ELF-1 (cell line): ENCODE measurements around the gene TNKS2.
"Not testable (repeated sequence)": the region's sequence is repeated elsewhere in the genome, so short reads cannot be mapped to it uniquely, and the experiment has no call there.

ENCODE experiments used
- DNase-seq: peaks from one replicate; pipeline ENCODE4 v3.0.0-alpha.2; 2016; ENCODE audit warnings: low read depth, low spot score

The TNKS2 gene

DNA sequence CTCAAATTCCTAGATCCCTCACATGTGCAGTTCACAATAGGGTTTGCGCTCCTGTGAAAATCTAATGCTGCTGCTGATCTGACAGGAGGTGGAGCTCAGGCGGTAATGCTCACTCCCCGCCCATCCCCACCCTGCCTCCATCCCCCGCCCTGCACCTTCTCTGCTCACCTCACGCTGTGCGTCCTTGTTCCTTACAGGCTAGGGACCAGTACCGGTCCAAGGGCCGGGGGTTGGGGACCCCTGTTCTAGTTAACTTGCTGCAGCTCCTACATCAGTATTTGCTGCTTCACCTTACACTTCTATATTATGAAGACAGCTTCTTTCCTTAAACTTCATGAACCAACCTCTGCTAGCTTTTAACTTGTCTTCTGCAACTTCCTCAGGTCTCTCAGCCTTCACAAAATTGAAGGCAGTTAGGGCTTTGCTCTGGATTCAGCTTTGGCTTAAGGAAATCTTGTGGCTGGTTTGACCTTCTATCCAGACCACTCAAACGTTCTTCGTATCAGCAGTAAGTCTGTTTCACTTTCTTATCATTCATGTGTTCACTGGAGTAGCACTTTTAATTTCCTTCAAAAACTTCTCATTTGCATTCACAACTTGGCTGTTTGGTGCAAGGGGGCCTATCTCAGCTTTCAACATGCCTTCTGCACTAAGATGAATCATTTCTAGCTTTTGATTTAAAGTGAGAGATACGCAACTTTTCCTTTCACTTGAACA is 1.7 kb upstream of the TNKS2 start:
- DNase-seq: peak; percentile 25

DNA sequence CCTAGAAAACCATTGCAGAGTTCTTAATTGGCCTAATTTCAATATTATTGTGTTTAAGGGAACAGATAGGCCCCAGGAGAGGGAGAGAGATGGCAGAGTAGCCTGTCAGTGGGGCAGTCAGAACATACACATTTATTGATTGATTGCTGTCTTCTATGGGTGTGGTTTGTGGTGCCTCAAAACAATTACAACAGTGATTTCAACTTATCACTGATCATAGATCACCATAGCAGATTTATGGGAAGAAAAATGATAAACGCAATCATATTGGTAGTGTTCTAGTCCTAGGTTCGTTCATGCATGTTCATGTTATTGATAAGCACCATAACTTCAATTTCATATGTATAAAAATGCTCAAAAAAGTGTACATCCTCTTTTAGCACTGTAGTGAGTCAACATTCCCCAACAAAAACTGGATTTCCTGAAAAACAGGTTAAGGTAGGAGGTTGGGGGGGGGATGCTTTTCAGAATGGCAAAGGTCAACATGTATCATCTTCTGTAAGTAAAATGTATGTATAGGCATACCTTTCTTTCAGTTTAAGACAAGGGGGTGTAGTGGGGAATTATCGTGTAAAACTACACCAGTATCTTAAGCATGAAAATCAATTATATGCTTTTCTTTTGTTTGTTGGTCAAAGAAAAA is 1.1 kb upstream of the TNKS2 start:
- no peak for DNase-seq

DNA sequence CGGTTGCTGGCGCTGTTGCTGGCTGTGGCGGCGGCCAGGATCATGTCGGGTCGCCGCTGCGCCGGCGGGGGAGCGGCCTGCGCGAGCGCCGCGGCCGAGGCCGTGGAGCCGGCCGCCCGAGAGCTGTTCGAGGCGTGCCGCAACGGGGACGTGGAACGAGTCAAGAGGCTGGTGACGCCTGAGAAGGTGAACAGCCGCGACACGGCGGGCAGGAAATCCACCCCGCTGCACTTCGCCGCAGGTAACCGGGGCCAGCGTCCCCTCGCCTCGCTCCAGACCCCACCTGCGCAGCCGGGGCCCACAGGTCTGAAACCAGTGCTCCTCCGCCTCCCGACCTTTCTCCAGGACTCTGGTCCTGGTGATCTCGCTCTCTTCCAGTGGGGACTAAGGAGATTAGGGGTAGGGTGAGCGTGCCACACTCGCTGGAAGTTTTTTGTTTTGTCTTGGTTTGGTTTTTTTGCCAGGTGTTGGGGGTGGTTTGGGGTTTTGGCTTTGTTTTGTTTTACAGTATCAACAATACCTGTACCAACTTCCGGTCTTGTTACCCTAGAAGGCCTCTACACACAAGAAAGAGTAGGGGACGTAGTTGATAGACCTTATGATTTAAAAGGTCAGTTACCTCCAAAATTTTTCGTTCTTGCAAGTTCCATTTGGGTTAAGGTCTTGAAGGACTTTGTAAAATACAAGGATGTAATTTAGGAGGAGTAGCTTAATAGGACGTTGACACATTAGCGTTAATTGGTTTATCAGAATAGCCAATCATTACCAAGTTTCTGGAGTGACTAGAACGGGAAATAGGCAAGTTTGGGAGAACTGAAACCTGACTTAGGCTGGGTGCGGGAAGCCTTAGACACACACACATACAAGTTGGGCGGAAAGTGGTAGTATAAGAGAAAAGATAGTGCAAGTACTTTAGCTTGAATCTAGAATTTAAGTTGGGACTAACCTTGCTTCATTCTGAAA is 704 bp downstream of the TNKS2 start:
- DNase-seq: peak; percentile 74

DNA sequence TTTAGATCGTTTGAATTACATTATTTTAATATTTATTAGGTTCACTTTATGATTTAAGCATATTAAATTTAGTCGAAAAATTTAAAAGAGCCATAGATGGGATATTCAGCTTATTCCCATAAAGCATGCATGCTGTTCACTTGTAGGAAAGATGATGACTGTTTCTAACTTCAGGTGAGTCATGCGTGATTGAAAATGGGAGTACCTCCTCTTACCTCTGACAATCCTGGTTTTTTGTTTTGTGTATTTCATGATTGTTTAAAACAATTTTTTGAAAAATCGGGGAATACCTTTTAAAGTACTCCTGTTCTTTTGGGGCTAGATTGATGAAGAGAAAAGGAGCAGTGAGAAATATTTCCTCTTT is 1.4 kb downstream of the TNKS2 start:
- DNase-seq: no peak

DNA sequence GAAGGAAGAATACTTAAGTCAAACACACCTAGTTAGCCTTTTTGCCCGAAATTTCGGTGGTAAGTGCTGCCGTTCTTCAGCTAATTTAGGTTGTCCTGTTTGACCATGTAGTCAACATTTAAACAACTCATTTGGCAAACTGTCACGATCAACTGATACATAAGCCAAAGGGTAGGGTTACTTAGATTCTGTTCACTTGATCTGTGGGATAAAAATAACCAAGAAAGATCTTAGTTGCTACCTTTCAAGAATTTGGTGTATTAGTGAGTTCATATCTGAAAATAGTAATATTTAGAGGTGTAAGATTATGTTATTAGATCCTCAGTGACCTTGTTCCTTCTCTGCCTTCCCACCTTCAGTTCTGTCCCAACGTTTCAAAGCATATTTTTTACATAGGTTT is 2.0 kb downstream of the TNKS2 start:
- no peak for DNase-seq

DNA sequence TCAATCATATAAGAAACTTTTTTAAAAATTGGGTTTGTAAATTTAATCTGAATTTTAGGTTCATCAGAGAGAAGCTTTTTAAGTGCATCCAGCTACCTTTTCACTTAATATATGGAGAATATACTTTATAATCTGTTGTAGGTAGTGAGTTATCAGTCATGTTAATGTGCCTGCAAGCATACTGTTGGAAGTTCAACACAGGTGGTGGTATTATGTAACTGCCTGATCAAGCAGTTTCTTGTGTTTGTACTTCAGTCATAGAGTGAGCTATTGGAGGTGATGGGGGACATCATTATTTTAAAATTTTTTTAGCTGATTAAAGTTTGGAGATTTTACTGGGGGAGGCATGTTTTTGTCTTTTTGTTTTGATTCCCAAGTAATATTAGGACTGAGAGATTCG is 2.5 kb downstream of the TNKS2 start:
- DNase-seq: no peak

DNA sequence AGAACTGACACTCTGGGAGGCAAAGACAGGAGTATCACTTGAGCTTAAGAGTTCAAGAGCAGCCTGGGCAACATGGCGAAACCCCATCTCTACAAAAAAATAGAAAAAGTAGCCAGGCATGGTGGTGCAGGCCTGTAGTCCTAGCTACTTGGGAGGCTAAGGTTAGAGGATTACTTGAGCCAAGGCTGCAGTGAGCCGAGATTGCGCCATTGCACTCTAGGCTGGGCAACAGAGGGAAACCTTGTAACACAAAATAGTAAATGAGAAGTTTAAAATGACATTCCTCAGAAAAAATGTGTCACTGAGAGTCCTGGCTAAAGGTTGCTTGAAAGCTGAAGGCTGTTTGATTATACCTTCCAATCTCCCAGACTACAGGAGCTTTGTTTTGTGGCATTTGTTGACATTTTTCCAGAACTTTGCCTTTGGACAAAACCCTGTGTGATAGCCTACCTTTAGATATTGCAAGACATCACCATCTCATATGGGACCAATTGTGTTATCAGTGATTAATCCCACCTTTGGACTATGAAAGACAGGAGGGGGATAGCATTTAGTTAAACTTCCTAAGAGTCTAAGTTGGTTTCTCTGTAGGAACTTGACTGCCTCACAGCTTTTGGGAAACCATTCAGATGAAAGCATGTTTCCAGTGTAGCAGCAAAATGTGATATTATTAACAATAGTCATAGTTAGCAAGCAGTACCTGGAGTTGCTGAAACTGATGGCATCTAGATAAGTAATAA is 5.3 kb downstream of the TNKS2 start:
- no peak for DNase-seq

DNA sequence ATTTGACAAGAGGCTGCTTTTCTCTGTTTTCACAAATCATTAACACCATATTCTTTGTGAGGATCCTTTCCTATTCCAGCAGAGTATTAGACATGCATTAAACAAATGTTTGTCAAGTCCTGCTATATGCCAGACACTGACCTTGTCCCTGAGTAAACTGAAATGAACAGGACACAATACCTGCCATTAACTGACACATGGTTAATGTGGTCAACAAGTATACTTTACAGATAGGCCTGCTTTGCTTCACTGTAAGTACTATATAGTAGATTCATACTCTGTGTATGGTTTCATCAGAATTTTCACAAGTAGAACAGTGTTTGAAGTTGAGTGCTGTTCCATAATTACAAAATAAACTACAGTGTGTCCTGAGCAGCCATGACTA is 5.9 kb downstream of the TNKS2 start:
- no peak for DNase-seq

DNA sequence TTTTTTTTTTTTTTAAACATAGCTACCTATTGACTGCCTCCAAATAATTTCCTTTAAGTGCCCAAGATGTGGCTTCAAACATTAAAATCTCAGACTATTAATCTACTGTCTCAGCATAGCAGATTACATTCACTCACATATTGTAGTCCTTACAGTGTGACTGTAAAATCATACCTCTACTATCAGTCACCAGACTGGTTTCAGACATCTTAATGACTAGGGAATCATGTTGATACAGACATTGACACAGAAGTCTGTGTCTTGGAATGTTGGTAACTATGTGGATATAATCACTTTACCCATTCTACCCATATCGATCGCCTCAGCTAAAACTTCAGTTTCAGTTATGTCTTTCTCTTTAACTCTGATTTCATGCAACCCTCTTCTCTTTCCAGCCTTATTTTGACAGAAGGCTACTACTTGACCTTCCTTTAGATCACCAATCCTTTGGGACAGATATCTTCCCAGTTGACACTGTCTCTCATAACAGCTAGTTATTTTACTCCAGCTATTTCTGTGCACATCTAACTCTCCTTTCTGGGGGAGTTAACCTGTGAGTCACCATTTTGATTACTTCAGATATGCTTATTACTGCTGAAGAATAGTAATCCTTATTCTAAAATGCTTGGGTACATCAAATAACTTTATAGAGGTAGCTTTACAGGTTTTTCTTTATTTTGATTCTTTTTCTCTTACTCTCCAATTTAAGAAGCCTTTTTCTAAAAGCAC is 7.0 kb downstream of the TNKS2 start:
- DNase-seq: no peak

DNA sequence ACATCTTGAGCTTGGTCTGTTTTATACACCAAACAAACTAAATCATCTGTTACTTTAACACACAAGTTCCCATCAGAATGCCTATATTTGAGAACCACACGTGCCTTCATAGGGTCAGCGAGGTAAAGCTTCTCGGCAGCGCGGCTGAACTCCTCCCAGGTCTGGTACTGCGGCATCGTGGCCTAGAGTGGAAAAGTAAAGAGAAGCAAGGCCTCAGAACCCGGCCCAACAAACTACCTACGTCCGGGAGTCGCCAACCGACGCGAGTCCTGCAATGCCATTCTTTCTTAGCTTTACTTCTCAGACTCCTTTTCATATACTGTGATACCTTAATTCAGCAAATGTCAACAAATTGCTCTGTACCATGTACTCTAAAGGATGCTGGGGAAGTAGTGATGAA is 9.0 kb downstream of the TNKS2 start:
- not testable (repeated sequence) for DNase-seq

DNA sequence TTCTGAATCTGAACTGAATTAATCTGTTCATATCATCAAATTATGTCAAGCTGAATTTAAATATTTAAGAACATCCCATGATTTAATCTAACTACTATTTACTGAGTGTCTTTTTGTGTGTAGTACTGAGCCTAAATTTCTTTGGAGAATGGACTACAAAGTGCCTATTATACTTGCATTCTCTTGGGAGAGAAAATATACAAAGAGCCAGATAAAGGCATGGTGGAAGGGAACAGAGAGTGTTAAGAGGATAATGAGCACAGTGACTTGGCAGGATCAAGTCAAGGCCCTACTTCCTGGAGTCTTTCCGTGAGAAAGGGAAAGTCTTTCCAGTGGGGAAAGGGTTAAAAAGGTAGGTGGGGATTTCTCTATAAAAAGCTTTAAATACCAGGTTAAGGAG is 15.0 kb downstream of the TNKS2 start:
- no peak for DNase-seq

DNA sequence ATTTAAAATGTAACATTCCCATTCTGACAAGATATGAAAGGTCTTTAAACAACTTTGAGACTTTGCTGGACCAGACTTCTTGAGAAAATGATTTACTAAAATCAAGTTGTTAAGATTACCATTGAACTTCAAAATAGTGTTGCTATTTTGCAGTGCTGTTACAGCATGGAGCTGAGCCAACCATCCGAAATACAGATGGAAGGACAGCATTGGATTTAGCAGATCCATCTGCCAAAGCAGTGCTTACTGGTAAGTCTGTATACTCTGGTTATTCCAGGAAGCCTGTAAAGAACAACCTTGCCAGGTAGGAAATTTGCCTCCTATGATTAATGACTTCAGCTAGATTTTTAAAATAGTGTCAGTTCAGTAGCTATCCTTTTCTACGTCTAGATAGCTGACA is 18.8 kb downstream of the TNKS2 start:
- no peak for DNase-seq

DNA sequence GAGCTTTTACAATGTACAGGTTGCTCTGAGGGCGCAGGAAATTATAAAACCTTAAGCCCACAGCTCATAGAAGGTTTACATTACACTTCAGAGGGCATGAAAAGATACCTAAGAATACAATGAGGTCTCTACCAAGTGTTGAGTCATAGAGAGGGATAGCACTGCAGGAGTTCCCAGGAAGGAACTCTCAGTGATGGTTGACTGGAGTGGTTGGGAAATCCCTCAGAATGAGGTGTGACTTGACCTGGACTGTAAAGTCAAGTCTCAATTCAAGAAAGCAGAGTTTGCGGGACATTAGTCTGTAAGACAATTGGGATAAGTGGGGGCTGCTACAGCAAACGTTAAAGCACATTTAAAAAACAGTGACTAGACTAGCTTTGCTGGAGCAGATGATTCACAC is 21.9 kb downstream of the TNKS2 start:
- DNase-seq: no peak

DNA sequence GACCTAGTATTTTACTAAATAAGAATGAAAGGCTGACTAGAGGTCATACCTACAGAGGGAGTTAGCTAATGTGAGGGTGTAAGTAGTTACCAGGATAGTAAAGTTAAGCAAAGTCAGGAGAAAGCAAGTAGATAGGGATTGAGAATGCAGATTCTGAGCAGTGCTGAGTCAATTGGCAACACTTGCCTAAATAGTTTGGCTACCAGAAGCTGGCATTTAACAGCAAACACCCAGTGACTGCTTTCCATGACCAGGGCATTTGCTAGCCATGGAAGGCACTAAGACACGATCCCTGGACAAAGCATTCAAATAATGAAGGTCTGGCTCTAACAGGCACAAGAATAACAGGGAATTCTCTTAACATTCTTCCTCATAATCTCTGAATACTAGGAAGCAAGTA is 25.9 kb downstream of the TNKS2 start:
- DNase-seq: no peak

DNA sequence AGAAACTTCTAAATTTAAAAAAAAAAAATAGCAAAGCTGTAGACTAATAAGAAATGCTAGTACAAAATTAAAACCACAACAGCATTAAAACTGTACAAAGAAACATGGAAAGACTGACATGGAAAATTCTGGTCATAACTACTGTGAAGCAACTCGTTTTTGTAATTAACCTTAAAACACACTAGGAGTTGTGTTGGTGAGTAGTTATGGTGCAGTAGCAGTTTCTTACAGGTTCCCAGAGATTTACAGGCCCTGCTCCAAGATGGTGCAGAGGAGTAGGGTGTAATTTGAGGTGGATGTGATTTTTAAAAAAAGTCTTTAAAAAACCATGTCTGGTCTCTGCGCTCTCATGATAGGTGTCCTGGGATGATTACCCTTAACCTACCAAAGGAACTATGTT is 31.0 kb downstream of the TNKS2 start:
- no peak for DNase-seq

DNA sequence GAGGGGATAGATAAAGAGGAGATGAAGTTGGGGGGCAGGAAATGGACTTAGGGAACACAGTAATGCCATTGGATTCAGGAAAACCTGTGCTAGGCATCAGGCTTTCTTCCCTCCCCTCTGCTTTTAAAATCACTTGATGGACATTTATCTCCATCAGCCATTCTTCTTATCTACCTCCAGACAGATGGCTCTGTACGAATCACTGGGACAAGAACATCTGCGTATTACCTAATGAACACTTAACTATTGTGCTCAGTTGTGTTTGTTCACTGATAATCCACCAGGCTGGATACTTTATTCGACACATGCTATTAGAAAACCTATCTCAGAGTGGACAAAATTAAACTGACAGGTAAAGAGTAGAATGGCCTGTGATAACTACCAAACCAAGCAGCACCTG is 40.0 kb downstream of the TNKS2 start:
- no peak for DNase-seq

DNA sequence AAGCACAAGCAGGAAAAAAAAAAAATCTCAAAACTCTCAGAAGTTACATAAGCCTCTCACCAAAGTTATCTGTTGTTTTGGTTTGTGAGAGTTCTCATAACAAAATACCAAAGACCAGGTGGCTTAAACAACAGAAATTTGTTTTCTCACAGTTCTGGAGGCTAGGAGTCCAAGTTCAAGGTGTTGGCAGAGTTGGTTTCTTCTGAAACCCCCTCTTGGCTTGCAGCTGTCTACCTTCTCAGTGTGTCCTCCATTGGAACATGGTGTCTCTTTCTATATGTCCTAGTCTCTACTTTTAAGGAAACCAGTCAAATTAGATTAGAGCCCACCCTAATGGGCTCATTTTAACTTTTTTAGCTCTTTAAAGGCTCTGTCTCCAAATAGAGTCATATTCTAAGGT is 44.9 kb downstream of the TNKS2 start:
- no peak for DNase-seq

DNA sequence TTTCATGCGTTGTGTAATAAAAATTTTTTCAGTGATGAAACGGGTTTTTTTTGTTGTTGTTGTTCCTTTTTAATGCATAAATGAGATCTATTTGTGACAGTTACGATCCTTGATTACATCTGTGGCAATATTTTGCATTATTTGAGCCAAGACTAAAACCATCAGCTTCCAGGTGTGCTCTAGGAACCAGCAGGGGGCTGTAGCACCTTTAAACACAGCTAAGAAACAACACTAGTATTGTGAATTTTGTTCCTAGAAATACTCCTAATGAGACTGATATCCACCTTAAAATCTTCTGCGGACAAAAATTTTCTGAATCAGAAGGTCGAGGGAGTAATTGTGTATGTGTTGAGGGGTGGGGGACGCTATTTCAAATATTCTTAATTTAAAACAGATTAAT is 58.4 kb downstream of the TNKS2 start:
- no peak for DNase-seq

DNA sequence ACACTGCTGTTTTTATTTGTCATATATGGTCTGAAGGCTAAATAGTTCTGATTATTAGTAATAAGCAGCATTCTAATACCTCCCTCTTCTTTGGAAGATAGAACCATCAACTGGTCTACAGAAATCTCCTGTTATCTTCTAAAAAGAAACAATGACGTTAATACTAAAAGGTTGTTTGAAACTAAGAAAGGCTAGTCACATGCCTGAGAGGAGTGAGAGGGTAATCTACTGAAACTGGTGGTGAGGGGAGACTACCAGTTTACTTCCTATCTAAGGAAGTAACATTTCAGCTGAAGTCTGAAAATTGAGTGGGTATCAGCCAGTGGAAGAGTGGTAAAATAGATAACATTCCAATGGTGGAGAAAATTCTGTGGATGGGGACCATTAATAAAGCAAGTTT is 62.7 kb downstream of the TNKS2 start:
- no peak for DNase-seq

DNA sequence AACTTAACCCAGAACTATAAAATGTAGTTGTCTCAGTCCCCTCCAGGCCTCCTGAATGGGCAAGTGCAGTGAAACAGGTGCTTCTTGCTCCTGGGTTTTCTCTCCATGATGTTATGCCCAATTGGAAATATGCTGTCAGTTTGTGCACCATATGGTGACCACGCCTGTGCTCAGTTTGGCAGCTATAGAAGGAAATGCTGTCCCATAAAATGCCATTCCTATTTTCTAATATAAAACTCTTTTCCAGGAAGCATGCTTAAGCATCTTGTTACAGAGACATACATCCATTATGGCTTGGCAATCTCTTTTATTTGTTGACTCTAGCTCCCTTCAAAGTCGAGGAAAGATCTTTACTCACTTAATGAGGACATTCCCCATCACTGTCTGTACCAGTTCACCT is 65.9 kb downstream of the TNKS2 start:
- DNase-seq: no peak

DNA sequence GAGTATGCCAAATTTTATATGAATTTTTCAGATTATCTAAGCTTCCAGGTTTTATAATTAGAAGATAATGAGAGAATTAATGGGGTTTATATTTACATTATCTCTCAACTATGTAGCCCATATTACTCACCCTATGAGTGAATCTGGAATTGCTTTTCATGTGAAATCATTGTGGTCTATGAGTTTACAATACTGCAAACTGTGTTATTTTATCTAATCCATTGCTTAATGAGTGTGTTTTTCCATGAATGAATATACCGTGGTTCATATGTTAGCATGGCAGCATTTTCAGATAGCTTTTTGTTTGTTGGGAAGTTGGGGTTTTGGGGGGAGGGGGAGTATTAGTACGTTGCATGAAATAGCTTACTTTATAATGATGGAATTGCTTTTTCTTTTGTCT is 66.5 kb downstream of the TNKS2 start:
- no peak for DNase-seq
